HG03354 (cell line): ENCODE data around the gene HDAC4.

Experiments
- ATAC-seq: cut with Tn5 transposase; IDR thresholded peaks from one replicate; pipeline ENCODE4 v1.9.1; 2021; ENCODE audit warnings: mild to moderate bottlenecking; ENCODE audit not compliant: unreplicated experiment, poor library complexity, severe bottlenecking

Gene HDAC4

GRCh38 chr2:239096676-239097427 is 304.0 kb downstream of the HDAC4 start:
- no peak for ATAC-seq

- ATAC-seq: no peak
These were observed 305.2 kb downstream of the HDAC4 start for GRCh38 chr2:239095460-239096081.

GRCh38 chr2:239094867-239095266 is 306.0 kb downstream of the HDAC4 start:
- no peak for ATAC-seq

GRCh38 chr2:239093952-239094351 is 306.9 kb downstream of the HDAC4 start:
- ATAC-seq: no peak

GRCh38 chr2:239093542-239093941 is 307.3 kb downstream of the HDAC4 start:
- no peak for ATAC-seq

- no peak for ATAC-seq
These were observed 308.1 kb downstream of the HDAC4 start for GRCh38 chr2:239092571-239093294.

- ATAC-seq: no peak
These were observed 310.9 kb downstream of the HDAC4 start for GRCh38 chr2:239089884-239090283.

DNA sequence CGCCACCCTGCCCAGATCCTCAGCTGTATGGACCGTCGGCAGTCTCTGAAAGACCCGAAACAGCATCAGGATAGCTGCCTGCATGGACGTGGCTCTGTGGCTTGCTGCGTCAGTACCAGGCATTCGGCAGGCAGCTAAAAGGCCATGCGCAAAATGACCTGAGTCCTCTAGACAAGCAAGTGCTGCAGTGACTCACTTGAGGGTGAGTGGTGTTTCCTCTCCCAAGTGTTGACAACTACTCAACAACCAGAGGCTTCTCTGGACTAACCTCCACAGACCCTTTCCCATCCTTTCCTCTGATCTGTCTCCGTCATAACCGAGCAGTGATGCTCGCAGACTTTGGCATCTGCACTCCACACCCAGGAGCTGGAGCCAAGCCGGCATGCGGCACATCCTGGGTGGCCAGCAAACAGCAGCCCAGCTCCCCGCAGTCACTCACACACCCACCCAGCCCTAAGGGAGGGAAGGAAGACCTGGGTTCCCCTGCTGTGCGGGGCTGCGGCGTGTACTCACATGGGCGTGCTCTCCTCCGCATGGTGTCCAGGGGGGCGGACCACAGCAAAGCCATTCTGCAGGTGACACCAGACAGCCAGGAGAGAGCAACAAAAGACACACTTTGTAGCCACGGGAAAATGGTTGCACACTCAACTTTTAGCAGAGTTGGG is 313.6 kb downstream of the HDAC4 start:
- no peak for ATAC-seq

DNA sequence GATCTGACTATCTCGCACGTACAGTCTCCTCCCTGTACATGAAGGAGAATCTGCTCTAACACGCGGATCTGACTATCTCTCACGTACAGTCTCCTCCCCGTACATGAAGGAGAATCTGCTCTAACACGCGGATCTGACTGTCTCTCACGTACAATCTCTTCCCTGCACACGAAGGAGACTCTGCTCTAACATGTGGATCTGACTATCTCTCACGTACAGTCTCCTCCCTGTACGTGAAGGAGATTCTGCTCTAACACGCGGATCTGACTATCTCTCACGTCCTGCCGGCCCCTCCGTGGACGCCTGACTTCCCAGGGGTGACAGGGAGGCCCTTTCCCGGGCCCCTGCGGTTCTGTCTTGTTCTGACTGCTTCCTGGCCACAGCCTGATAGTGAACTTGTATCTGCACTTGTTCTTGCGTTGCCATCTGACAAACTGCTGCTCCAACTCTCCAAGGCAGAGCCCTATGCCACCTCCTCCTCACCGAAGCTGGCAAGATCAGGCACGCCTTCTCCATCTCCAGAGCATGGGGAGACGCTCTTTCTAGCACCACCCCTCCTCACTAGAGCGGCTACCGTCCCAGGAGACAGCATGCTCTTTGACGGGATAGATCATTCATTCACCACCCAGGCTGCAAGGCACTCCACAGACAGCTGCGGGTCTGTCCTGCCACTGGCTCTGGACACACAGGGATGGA is 314.3 kb downstream of the HDAC4 start:
- no peak for ATAC-seq

- no peak for ATAC-seq
These were observed 315.4 kb downstream of the HDAC4 start for GRCh38 chr2:239085201-239085992.

GRCh38 chr2:239084007-239084406 is 316.8 kb downstream of the HDAC4 start:
- ATAC-seq: no peak

DNA sequence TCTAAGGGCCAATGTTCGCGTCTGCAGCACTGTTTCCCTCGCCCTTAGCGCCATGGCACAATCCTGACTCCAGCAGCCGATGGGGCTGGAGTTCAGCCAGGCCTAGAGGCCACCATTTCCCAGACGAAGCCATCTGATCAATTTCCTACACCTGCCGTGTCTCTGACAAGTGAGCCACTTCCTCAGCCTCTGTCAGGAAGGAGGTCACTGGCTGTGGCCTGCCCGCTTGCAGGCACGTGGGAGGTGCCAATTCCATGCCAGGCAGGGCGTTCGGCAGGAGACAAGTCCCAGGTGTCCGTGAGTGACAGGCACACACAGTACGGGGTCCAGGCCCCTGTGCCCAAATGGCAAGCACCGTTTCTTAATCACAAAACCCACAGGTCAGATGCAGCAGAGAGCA is 318.4 kb downstream of the HDAC4 start:
- no peak for ATAC-seq

DNA sequence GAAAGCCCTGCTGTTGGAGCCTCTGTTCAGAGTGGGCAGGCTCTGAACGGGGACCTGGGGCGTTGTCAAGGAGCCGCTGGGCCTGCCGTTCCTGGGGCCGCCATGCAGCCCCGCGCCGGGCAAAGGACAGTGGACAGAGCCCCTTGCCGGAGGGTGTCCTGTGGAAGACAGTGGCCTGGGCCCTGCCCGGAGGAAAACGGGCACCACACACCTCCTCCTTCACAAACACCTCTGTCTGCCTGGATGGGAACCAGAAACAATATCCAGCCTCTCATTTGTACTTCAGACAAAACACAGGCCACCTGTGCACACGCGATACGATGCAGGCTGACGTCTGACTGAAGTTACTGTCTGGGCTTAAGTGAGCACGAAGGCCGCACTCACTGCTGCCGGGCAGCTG is 319.2 kb downstream of the HDAC4 start:
- ATAC-seq: no peak

- no peak for ATAC-seq
These were observed 319.8 kb downstream of the HDAC4 start for GRCh38 chr2:239081046-239081445.

DNA sequence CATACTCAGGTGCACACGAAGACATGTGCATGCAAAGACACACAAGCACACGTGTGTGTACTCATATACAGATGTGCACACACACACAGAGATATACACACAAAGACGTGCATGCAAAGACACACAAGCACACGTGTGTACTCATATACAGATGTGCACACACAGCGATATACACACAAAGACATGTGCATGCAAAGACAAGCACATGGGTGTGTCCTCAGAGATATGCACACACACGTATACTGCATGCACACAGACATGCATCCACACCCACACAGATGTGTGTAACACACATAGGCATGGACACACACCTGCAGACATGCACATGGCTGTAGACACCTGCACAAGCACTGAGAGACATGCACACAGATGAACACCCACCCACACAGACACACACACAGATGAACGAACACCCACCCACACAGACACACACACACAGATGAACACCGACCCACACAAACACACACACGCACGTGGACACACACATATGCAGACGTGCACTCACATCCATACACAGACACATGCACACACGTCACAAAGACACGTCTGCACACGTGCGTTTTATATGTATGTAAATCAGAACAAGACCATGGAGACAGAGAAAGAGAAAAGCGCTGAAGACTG is 321.0 kb downstream of the HDAC4 start:
- ATAC-seq: no peak

GRCh38 chr2:239078128-239078924 is 322.5 kb downstream of the HDAC4 start:
- ATAC-seq: no peak

DNA sequence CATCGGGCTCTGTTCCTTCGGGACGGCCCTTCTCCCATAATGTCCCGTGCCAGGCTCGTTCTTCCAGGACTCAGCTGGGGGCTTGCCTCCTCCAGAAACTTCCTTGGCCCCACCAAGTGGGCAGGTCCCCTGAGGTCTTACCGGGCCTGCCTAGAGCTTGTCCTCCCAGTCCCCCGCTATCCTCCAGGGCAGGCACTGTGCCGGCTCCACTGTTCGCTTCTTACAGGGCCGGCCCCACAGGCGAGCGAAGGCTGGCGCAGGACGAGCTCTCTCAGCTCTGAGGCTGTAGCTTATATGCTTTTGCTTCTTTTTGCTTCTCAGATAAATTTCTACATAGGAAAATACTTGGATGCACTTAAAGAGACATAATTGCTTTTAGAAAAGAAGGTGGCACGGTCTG is 323.6 kb downstream of the HDAC4 start:
- ATAC-seq: no peak
